ENCODE measurements around the gene TTC23.

The TTC23 gene

GRCh38 chr15:99097441-99098410 is 151.7 kb downstream of the TTC23 start:
- Histone ChIP-seq H3K27me3 (ENCODE audit: insufficient read depth, poor library complexity, severe bottlenecking) (peaks cover 23% of the 10 kb centered on the region), H3K27ac (replicated peaks) (no peak overlapping the region), H3K4me3 (replicated peaks; ENCODE audit: insufficient read depth, low read length) (no peak overlapping the region)
- no peak for TF ChIP-seq SPI1 (IDR thresholded peaks at IDR 0.05; ENCODE audit: borderline replicate concordance, low read depth)
- TF ChIP-seq POLR2AphosphoS5 (IDR thresholded peaks at IDR 0.05; ENCODE audit: low read depth), result no peak
- TF ChIP-seq GABPA (IDR thresholded peaks at IDR 0.05; ENCODE audit: low read depth), result no peak
- no peak for TF ChIP-seq REST (IDR thresholded peaks at IDR 0.05; ENCODE audit: insufficient replicate concordance, low read depth)
- TF ChIP-seq CTCF (IDR thresholded peaks at IDR 0.05; ENCODE audit: insufficient read depth, low read length), result no peak
- no peak for DNase-seq (ENCODE audit: low read depth in 1 of 2, low spot score in 1 of 2)

GRCh38 chr15:99096894-99097426 is 152.4 kb downstream of the TTC23 start:
- peaks cover 18% of the 10 kb centered on the region for H3K27me3 ChIP-seq (ENCODE audit: insufficient read depth, poor library complexity, severe bottlenecking)
- TF ChIP-seq GABPA (IDR thresholded peaks at IDR 0.05; ENCODE audit: low read depth), result no peak
- TF ChIP-seq CTCF (IDR thresholded peaks at IDR 0.05; ENCODE audit: insufficient read depth, low read length), result no peak
- TF ChIP-seq POLR2AphosphoS5 (IDR thresholded peaks at IDR 0.05; ENCODE audit: low read depth), result no peak
- TF ChIP-seq REST (IDR thresholded peaks at IDR 0.05; ENCODE audit: insufficient replicate concordance, low read depth), result no peak
- TF ChIP-seq SPI1 (IDR thresholded peaks at IDR 0.05; ENCODE audit: borderline replicate concordance, low read depth), result no peak
- H3K4me3 ChIP-seq (replicated peaks; ENCODE audit: insufficient read depth, low read length), result no peak overlapping the region

GRCh38 chr15:99096173-99096893 is 153.0 kb downstream of the TTC23 start:
- Histone ChIP-seq H3K27me3 (ENCODE audit: insufficient read depth, poor library complexity, severe bottlenecking) (peaks cover 13% of the 10 kb centered on the region), H3K4me3 (replicated peaks; ENCODE audit: insufficient read depth, low read length) (no peak overlapping the region), H3K27ac (replicated peaks) (no peak overlapping the region)
- TF ChIP-seq CTCF (IDR thresholded peaks at IDR 0.05; ENCODE audit: insufficient read depth, low read length), result no peak
- no peak for TF ChIP-seq SPI1 (IDR thresholded peaks at IDR 0.05; ENCODE audit: borderline replicate concordance, low read depth)
- TF ChIP-seq GABPA (IDR thresholded peaks at IDR 0.05; ENCODE audit: low read depth), result no peak
- no peak for TF ChIP-seq REST (IDR thresholded peaks at IDR 0.05; ENCODE audit: insufficient replicate concordance, low read depth)
- no peak for TF ChIP-seq POLR2AphosphoS5 (IDR thresholded peaks at IDR 0.05; ENCODE audit: low read depth)
- DNase-seq (ENCODE audit: low read depth in 1 of 2, low spot score in 1 of 2), result no peak

More at GRCh38 chr15:99096894-99097426, 152.4 kb downstream of the TTC23 start:
- DNase-seq (ENCODE audit: low read depth in 1 of 2, low spot score in 1 of 2), result no peak
- H3K27ac ChIP-seq (replicated peaks), result no peak overlapping the region
